Keratinocyte (primary cell): ENCODE data around the gene L3MBTL2.

Source experiments
- CTCF ChIP-seq, 3 experiments: IDR thresholded peaks in 1 of 3; conservative IDR thresholded peaks in 1 of 3; optimal IDR thresholded peaks in 1 of 3; 2 replicates in 2 of 3; 3 replicates in 1 of 3; pipeline versions ENCODE3 to v1.5.1; 2011; ENCODE audit warnings: low read length in 3 of 3, mild to moderate bottlenecking in 3 of 3, moderate library complexity in 2 of 3, control low read depth in 1 of 3, inconsistent platforms in 1 of 3; ENCODE audit not compliant: insufficient read depth in 2 of 3; ENCODE audit errors: extremely low read depth in 1 of 3
- EZH2 ChIP-seq: IDR thresholded peaks from one replicate; pipeline ENCODE4 v1.6.1; 2012; ENCODE audit warnings: inconsistent platforms, mild to moderate bottlenecking, low read length, moderate library complexity

GRCh38 chr22:41229215-41229614, 24.1 kb downstream of the L3MBTL2 start:
- TF ChIP-seq CTCF (optimal IDR thresholded peaks at IDR 0.05 in 1 of 3, IDR thresholded peaks at IDR 0.05 in 1 of 3, conservative IDR thresholded peaks at IDR 0.05 in 1 of 3; ENCODE audit: extremely low read depth in 1 of 3, insufficient read depth in 2 of 3, low read length in 3 of 3) (no peak), EZH2 (no peak)
